Activated CD8-positive, alpha-beta T cell treated with anti-CD3 and anti-CD28 coated beads for 36 hours (primary cell): ENCODE data around the gene MSL2. TPM values are rescaled to one million over a fixed set of nuclear protein-coding genes. Genes with fewer than 3 reads are reported as not detected.
"Not testable (repeated sequence)": the region's sequence is repeated elsewhere in the genome, so short reads cannot be mapped to it uniquely, and the experiment has no call there.

ENCODE experiments used
- ATAC-seq: fragments of 200-7000 bp; cut with Tn5 transposase; one replicate; pipeline ENCODE4 v1.10.0; 2021; ENCODE audit warnings: mild to moderate bottlenecking, moderate library complexity
- CTCF ChIA-PET: fragments of 350-600 bp; sonication (Branson Sonifier 250); formaldehyde crosslinking; loops from one replicate; lab custom pipeline; 2021; ENCODE audit warnings: antibody characterized with exemption; lab: Charles Lee
- POLR2A ChIA-PET: fragments of 350-600 bp; sonication (Branson Sonifier 250); formaldehyde crosslinking; loops from one replicate; lab custom pipeline; 2021; ENCODE audit warnings: antibody characterized with exemption; lab: Charles Lee
- DNase-seq: peaks from one replicate; pipeline ENCODE4 v3.0.0-alpha.2; 2020
- H3K27ac Mint-ChIP-seq: one replicate; pipeline ENCODE4 v1.8.0; 2021; ENCODE audit warnings: mild to moderate bottlenecking, mixed read lengths
- H3K27me3 Mint-ChIP-seq: one replicate; pipeline ENCODE4 v1.8.0; 2021; ENCODE audit warnings: mixed read lengths
- H3K36me3 Mint-ChIP-seq: one replicate; pipeline ENCODE4 v1.8.0; 2021; ENCODE audit warnings: low read depth, mixed read lengths
- H3K4me1 Mint-ChIP-seq: one replicate; pipeline ENCODE4 v1.8.0; 2021; ENCODE audit warnings: low read depth, mixed read lengths
- H3K4me3 Mint-ChIP-seq: one replicate; pipeline ENCODE4 v1.8.0; 2021; ENCODE audit warnings: mild to moderate bottlenecking, moderate library complexity, mixed read lengths
- H3K9me3 Mint-ChIP-seq: one replicate; pipeline ENCODE4 v1.8.0; 2021; ENCODE audit warnings: mixed read lengths
- intact Hi-C: fragments of 100-400 bp; cut with micrococcal nuclease; formaldehyde crosslinking; loops from one replicate; pipeline ENCODE4 v1.10.0; 2022
- total RNA-seq, 2 experiments: library from RNA; stranded (reverse); gene quantifications; one replicate each; pipeline ENCODE4 v1.2.3, GENCODE V29; 2021
- TF ChIP-seq, protein P1 (sequence below): fragments of 200-600 bp; IDR thresholded peaks from one replicate; pipeline ENCODE4 v1.8.0; 2022; ENCODE audit warnings: antibody characterized with exemption, mild to moderate bottlenecking

MSL2 gene
- total RNA-seq, 2 experiments from 2014 or later, result 35.8 to 36.8 TPM

- Mint-ChIP-seq H3K27ac (no peak overlapping the region), H3K9me3 (no peaks in the 10 kb centered on the region), H3K4me1 (no peaks in the 10 kb centered on the region), H3K36me3 (no peaks in the 10 kb centered on the region), H3K4me3 (no peak overlapping the region), H3K27me3 (peaks cover 9% of the 10 kb centered on the region)
- ATAC-seq (no peak), DNase-seq (no peak)
- POLR2A ChIA-PET, result interaction anchor here (0.9 to 1.2 kb wide), 2 partner anchors 10 to 12 kb away, joined by 3 read pairs; no protein-coding TSS in a partner anchor
- TF ChIP-seq, protein P1, sequence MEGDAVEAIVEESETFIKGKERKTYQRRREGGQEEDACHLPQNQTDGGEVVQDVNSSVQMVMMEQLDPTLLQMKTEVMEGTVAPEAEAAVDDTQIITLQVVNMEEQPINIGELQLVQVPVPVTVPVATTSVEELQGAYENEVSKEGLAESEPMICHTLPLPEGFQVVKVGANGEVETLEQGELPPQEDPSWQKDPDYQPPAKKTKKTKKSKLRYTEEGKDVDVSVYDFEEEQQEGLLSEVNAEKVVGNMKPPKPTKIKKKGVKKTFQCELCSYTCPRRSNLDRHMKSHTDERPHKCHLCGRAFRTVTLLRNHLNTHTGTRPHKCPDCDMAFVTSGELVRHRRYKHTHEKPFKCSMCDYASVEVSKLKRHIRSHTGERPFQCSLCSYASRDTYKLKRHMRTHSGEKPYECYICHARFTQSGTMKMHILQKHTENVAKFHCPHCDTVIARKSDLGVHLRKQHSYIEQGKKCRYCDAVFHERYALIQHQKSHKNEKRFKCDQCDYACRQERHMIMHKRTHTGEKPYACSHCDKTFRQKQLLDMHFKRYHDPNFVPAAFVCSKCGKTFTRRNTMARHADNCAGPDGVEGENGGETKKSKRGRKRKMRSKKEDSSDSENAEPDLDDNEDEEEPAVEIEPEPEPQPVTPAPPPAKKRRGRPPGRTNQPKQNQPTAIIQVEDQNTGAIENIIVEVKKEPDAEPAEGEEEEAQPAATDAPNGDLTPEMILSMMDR, result no peak
- CTCF ChIA-PET, result no interaction called here
- intact Hi-C loops, result no loop called here
Observed at GRCh38 chr3:136207489-136208115, 11.5 kb upstream of the MSL2 start.

DNA sequence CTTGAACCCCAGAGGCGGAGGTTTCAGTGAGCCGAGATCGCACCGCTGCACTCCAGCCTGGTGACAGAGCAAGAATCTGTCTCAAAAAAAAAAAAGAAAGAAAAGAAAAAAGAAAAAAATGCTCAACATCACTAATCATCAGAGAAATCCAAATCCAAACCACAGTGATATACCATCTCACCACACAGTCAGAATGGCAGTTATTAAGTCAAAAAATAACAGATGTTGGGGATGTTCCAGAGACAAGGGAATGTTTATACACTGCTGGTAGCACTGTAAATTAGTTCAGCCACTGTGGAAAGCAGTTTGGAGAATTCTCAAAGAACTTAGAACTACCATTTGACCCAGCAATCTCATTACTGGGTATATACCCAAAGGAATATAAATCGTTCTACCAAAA lies 3.1 kb upstream of the MSL2 start:
- DNase-seq, CTCF ChIA-PET, H3K9me3 Mint-ChIP-seq, H3K27ac Mint-ChIP-seq, POLR2A ChIA-PET, intact Hi-C loops, H3K4me3 Mint-ChIP-seq, H3K27me3 Mint-ChIP-seq, ATAC-seq: not testable (repeated sequence)
- peaks cover 12% of the 10 kb centered on the region for H3K4me1 Mint-ChIP-seq
- peaks cover 17% of the 10 kb centered on the region for H3K36me3 Mint-ChIP-seq

- H3K27me3 Mint-ChIP-seq, H3K9me3 Mint-ChIP-seq, H3K4me3 Mint-ChIP-seq, DNase-seq, intact Hi-C loops, ATAC-seq: not testable (repeated sequence)
- ChIA-PET POLR2A (interaction anchor here (1.6 to 6.6 kb wide), 3 partner anchors 13 to 41 kb away, joined by 4 to 87 read pairs (median 10); no protein-coding TSS in a partner anchor), CTCF (interaction anchor here (2.3 kb wide), 1 partner anchor 53 kb away, joined by 8 read pairs; the partner anchor contains the start of gene PCCB)
- peaks cover 12% of the 10 kb centered on the region for H3K4me1 Mint-ChIP-seq
- H3K27ac Mint-ChIP-seq, result peak overlapping the region; percentile 98
- H3K36me3 Mint-ChIP-seq, result peaks cover 23% of the 10 kb centered on the region
Observed at GRCh38 chr3:136198462-136199078, 2.4 kb upstream of the MSL2 start.

DNA sequence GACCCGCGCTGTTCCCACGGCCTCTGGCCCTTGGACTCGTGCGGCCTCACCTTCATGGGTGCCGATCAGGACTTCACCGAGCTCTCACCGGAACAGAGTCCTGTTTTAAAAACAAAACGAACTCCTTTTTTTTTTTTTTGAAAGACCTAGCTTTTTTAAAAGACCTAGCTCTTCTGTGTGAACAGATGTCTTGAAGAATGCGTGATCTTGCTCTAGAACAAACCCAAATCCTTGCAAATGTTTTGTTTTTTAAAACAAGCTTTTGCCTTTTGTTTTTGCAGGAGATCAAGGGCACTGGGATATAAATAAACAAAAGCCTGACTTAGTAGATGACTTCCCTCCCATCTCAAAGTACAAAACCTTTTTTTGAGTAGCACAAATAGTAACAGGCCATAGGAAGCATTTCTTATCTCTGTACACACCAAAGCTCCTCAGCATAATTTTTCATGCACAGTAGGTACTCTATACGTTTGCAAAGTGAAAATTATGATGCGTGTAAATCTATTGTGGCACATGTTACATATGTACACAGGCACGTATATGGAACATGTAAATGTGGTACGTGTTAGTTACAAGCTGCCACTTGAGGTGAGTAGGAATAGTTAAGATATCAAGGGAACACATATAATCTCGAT lies 1.1 kb upstream of the MSL2 start:
- H3K9me3 Mint-ChIP-seq, result peaks cover 4% of the 10 kb centered on the region
- TF ChIP-seq, protein P1, result no peak
- intact Hi-C loops, result loop anchor here (2.0 kb wide), 1 partner anchor 54 kb away; the partner anchor contains the start of gene PCCB
- ChIA-PET POLR2A (interaction anchor here (0.6 to 6.6 kb wide), 8 partner anchors 10 to 1662 kb away, joined by 3 to 87 read pairs (median 7); partner anchors contain the start of genes PCCB and STAG1), CTCF (interaction anchor here (1.1 to 2.3 kb wide), 5 partner anchors 18 to 817 kb away, joined by 4 to 11 read pairs (median 6); partner anchors contain the start of genes PCCB and STAG1)
- DNase-seq, result no peak
- peaks cover 17% of the 10 kb centered on the region for H3K4me1 Mint-ChIP-seq
- peak overlapping the region; percentile 98 for H3K27ac Mint-ChIP-seq
- peaks cover 3% of the 10 kb centered on the region for H3K27me3 Mint-ChIP-seq
- H3K36me3 Mint-ChIP-seq, result peaks cover 34% of the 10 kb centered on the region
- peak overlapping the region; percentile 98 for H3K4me3 Mint-ChIP-seq
- no peak for ATAC-seq

GRCh38 chr3:136196401-136197158 lies 445 bp upstream of the MSL2 start:
- peaks cover 22% of the 10 kb centered on the region for H3K4me1 Mint-ChIP-seq
- TF ChIP-seq, protein P1, result no peak
- ChIA-PET POLR2A (interaction anchor here (0.6 to 6.6 kb wide), 14 partner anchors 10 to 1662 kb away, joined by 3 to 87 read pairs (median 4); partner anchors contain the start of genes NCK1, PCCB and STAG1), CTCF (interaction anchor here (0.9 to 2.3 kb wide), 8 partner anchors 14 to 817 kb away, joined by 3 to 11 read pairs (median 5); partner anchors contain the start of genes PCCB and STAG1)
- DNase-seq (peak; percentile 100), ATAC-seq (peak; percentile 79)
- intact Hi-C loops, result loop anchor here (2.0 kb wide), 1 partner anchor 54 kb away; the partner anchor contains the start of gene PCCB
- peak overlapping the region; percentile 98 for H3K4me3 Mint-ChIP-seq
- H3K27ac Mint-ChIP-seq, result peak overlapping the region; percentile 98
- peaks cover 3% of the 10 kb centered on the region for H3K27me3 Mint-ChIP-seq
- peaks cover 4% of the 10 kb centered on the region for H3K9me3 Mint-ChIP-seq
- peaks cover 41% of the 10 kb centered on the region for H3K36me3 Mint-ChIP-seq
